ENCODE data around the gene HBB. TPM values are rescaled to one million over a fixed set of nuclear protein-coding genes. Genes with fewer than 3 reads are reported as not detected.

The HBB gene
- polyA plus RNA-seq, 3 donors: 3.0 to 298 (median 278) TPM

- Histone ChIP-seq H3K9me3 (replicated peaks in 1 of 2; ENCODE audit: control insufficient read depth in 1 of 2, insufficient read depth in 1 of 2, low read length in 2 of 2) (no peaks in the 10 kb centered on the region), H3K79me2 (ENCODE audit: insufficient read depth, low read length) (no peaks in the 10 kb centered on the region), H4K20me1 (ENCODE audit: insufficient read depth, low read length) (no peaks in the 10 kb centered on the region), H3K27me3 (ENCODE audit: control insufficient read depth in 2 of 2, insufficient read depth in 2 of 2, low read length in 2 of 2) (no peaks in the 10 kb centered on the region), H3K9ac (ENCODE audit: insufficient read depth, low read length, poor library complexity, severe bottlenecking) (no peak overlapping the region), H3K4me2 (replicated peaks; ENCODE audit: extremely low read depth, low read length, poor library complexity, severe bottlenecking) (no peak overlapping the region), H2AFZ (ENCODE audit: insufficient read depth, low read depth, low read length, poor library complexity, severe bottlenecking) (no peak overlapping the region), H3K27ac (ENCODE audit: low read depth in 1 of 2, low read length in 2 of 2) (no peak overlapping the region), H3K4me3 (replicated peaks in 1 of 3; ENCODE audit: low read depth in 2 of 3, low read length in 3 of 3) (no peak overlapping the region), H3K36me3 (replicated peaks in 1 of 2; ENCODE audit: control insufficient read depth in 1 of 2, insufficient read depth in 2 of 2, low read length in 2 of 2) (no peaks in the 10 kb centered on the region), H3K4me1 (ENCODE audit: control insufficient read depth in 1 of 2, insufficient read depth in 2 of 2, low read length in 2 of 2) (no peaks in the 10 kb centered on the region)
- Mint-ChIP-seq H3K36me3 (no peaks in the 10 kb centered on the region), H3K4me1 (no peaks in the 10 kb centered on the region), H3K27me3 (ENCODE audit: low read depth in 3 of 3) (no peaks in the 10 kb centered on the region), H3K9me3 (peaks cover 0 to 2% (median 0%) of the 10 kb centered on the region in 7 donors), H3K4me3 (no peak overlapping the region), H3K27ac (no peak overlapping the region)
- whole genome bisulfite sequencing (ENCODE audit: insufficient coverage): 100% methylated on average over 3 of the region's 5 CpGs
- intact Hi-C loops (cut with micrococcal nuclease): no loop called here
- no peak for DNase-seq
- no peak for TF ChIP-seq CTCF (IDR thresholded peaks at IDR 0.05)
These were observed 47.5 kb upstream of the HBB start for GRCh38 chr11:5274395-5274794.

GRCh38 chr11:5272395-5273017 lies 45.6 kb upstream of the HBB start:
- 100% methylated on average over 1 of the region's 4 CpGs for WGBS (ENCODE audit: insufficient coverage)
- no peaks in the 10 kb centered on the region for H3K27me3 Mint-ChIP-seq (ENCODE audit: low read depth in 3 of 3)
- no peaks in the 10 kb centered on the region for H3K36me3 Mint-ChIP-seq
- H2AFZ ChIP-seq (ENCODE audit: insufficient read depth, low read depth, low read length, poor library complexity, severe bottlenecking): no peak overlapping the region
- H3K27ac Mint-ChIP-seq: no peak overlapping the region
- no peaks in the 10 kb centered on the region for H3K36me3 ChIP-seq (replicated peaks in 1 of 2; ENCODE audit: control insufficient read depth in 1 of 2, insufficient read depth in 2 of 2, low read length in 2 of 2)
- H3K4me1 Mint-ChIP-seq: no peaks in the 10 kb centered on the region
- no peak overlapping the region for H3K4me3 ChIP-seq (replicated peaks in 1 of 3; ENCODE audit: low read depth in 2 of 3, low read length in 3 of 3)
- H3K9me3 Mint-ChIP-seq: peaks cover 0 to 2% (median 0%) of the 10 kb centered on the region in 7 donors
- H3K79me2 ChIP-seq (ENCODE audit: insufficient read depth, low read length): no peaks in the 10 kb centered on the region
- no peak for DNase-seq
- H3K4me1 ChIP-seq (ENCODE audit: control insufficient read depth in 1 of 2, insufficient read depth in 2 of 2, low read length in 2 of 2): no peaks in the 10 kb centered on the region
- no peak overlapping the region for H3K4me2 ChIP-seq (replicated peaks; ENCODE audit: extremely low read depth, low read length, poor library complexity, severe bottlenecking)
- intact Hi-C loops (cut with micrococcal nuclease): no loop called here
- H3K27ac ChIP-seq (ENCODE audit: low read depth in 1 of 2, low read length in 2 of 2): no peak overlapping the region
- H3K9me3 ChIP-seq (replicated peaks in 1 of 2; ENCODE audit: control insufficient read depth in 1 of 2, insufficient read depth in 1 of 2, low read length in 2 of 2): no peaks in the 10 kb centered on the region
- H3K4me3 Mint-ChIP-seq: no peak overlapping the region
- no peaks in the 10 kb centered on the region for H3K27me3 ChIP-seq (ENCODE audit: control insufficient read depth in 2 of 2, insufficient read depth in 2 of 2, low read length in 2 of 2)
- H4K20me1 ChIP-seq (ENCODE audit: insufficient read depth, low read length): no peaks in the 10 kb centered on the region
- H3K9ac ChIP-seq (ENCODE audit: insufficient read depth, low read length, poor library complexity, severe bottlenecking): no peak overlapping the region
- no peak for TF ChIP-seq CTCF (IDR thresholded peaks at IDR 0.05)
